Neural cell (in vitro differentiated cells): ENCODE results near the gene GALNT14. TPM values are rescaled to one million over a fixed set of nuclear protein-coding genes. Genes with fewer than 3 reads are reported as not detected.

ENCODE experiments used
- H2AFZ ChIP-seq: fragments of 200-600, 300-800 bp; sonication (generic), shearing (Covaris generic); 2 replicates; pipeline ENCODE4 v1.6.0; 2014; ENCODE audit warnings: low read depth, mild to moderate bottlenecking, antibody characterized with exemption, low read length, moderate library complexity
- H3F3A ChIP-seq: fragments of 200-600 bp; shearing (Covaris generic); 2 replicates; pipeline ENCODE4 v1.6.1; 2016; ENCODE audit warnings: mild to moderate bottlenecking, moderate library complexity, mixed read lengths, antibody characterized with exemption, low read length; ENCODE audit not compliant: insufficient read depth, poor library complexity, severe bottlenecking
- H3K27ac ChIP-seq: fragments of 200-600, 300-800 bp; sonication (generic), shearing (Covaris generic); 2 replicates; pipeline ENCODE4 v1.5.1; 2014; ENCODE audit warnings: mild to moderate bottlenecking, low read length, moderate library complexity
- H3K27me3 ChIP-seq: fragments of 300-800, 200-600 bp; sonication (generic), shearing (Covaris generic); 2 replicates; pipeline ENCODE4 v1.6.0; 2014; ENCODE audit warnings: mild to moderate bottlenecking, low read depth, low read length, moderate library complexity; ENCODE audit not compliant: insufficient read depth
- H3K36me3 ChIP-seq: fragments of 300-800, 200-600 bp; sonication (generic), shearing (Covaris generic); 2 replicates; pipeline ENCODE4 v1.5.1; 2014; ENCODE audit warnings: mild to moderate bottlenecking, antibody characterized with exemption, low read length, moderate library complexity; ENCODE audit not compliant: insufficient read depth
- H3K4me2 ChIP-seq: fragments of 300-800, 200-600 bp; sonication (generic), shearing (Covaris generic); 2 replicates; pipeline ENCODE4 v1.6.0; 2014; ENCODE audit warnings: mild to moderate bottlenecking, low read length
- H3K4me3 ChIP-seq: fragments of 300-800, 200-600 bp; sonication (generic), shearing (Covaris generic); 2 replicates; pipeline ENCODE4 v1.5.1; 2014; ENCODE audit warnings: mild to moderate bottlenecking, low read length, moderate library complexity
- H3K79me2 ChIP-seq: fragments of 200-600 bp; shearing (Covaris generic); replicated peaks from 2 replicates; pipeline ENCODE4 v1.6.0; 2014; ENCODE audit warnings: mild to moderate bottlenecking, low read length, moderate library complexity; ENCODE audit not compliant: insufficient read depth
- H3K9ac ChIP-seq: fragments of 300-800, 200-600 bp; sonication (generic), shearing (Covaris generic); 2 replicates; pipeline ENCODE4 v1.6.1; 2016; ENCODE audit warnings: mild to moderate bottlenecking, low read length, mixed read lengths
- H3K9me2 ChIP-seq: fragments of 200-600 bp; shearing (Covaris generic); 2 replicates; pipeline ENCODE4 v1.6.1; 2016; ENCODE audit warnings: mild to moderate bottlenecking, low read length, mixed read lengths; ENCODE audit not compliant: insufficient read depth
- H3K9me3 ChIP-seq: fragments of 200-600, 300-800 bp; sonication (generic), shearing (Covaris generic); 2 replicates; pipeline ENCODE4 v1.6.1; 2016; ENCODE audit warnings: mild to moderate bottlenecking, mixed run types, low read length, moderate library complexity, mixed read lengths
- H4K20me1 ChIP-seq: fragments of 200-600 bp; shearing (Covaris generic); 2 replicates; pipeline ENCODE4 v1.6.1; 2016; ENCODE audit warnings: mild to moderate bottlenecking, mixed run types; ENCODE audit not compliant: insufficient read depth
- CTCF ChIP-seq: fragments of 450-650 bp; IDR thresholded peaks from 2 replicates; pipeline ENCODE4 v1.5.1; 2014; ENCODE audit warnings: antibody characterized with exemption, mild to moderate bottlenecking, moderate library complexity; ENCODE audit not compliant: poor library complexity, severe bottlenecking
- EP300 ChIP-seq: fragments of 450-650 bp; conservative IDR thresholded peaks from 2 replicates; pipeline ENCODE4 v1.6.1; 2014; ENCODE audit warnings: antibody characterized with exemption, mild to moderate bottlenecking, moderate library complexity; ENCODE audit not compliant: poor library complexity, severe bottlenecking
- EZH2 ChIP-seq: fragments of 200-600, 300-800 bp; shearing (Covaris generic), sonication (generic); IDR thresholded peaks from 2 replicates; pipeline ENCODE4 v1.6.1; 2014; ENCODE audit warnings: antibody characterized with exemption, low read length, borderline replicate concordance, mild to moderate bottlenecking; ENCODE audit not compliant: insufficient read depth, poor library complexity, severe bottlenecking
- MXI1 ChIP-seq: fragments of 450-650 bp; conservative IDR thresholded peaks from 2 replicates; pipeline ENCODE4 v1.6.1; 2014; ENCODE audit warnings: antibody characterized with exemption, mild to moderate bottlenecking; ENCODE audit not compliant: poor library complexity, severe bottlenecking
- POLR2AphosphoS5 ChIP-seq: IDR thresholded peaks from 2 replicates; pipeline ENCODE4 v1.6.1; 2012
- RAD21 ChIP-seq: fragments of 450-650 bp; conservative IDR thresholded peaks from 2 replicates; pipeline ENCODE4 v1.6.1; 2014; ENCODE audit warnings: antibody characterized with exemption, mild to moderate bottlenecking, moderate library complexity
- REST ChIP-seq: IDR thresholded peaks from 2 replicates; pipeline ENCODE4 v1.6.1; 2012; ENCODE audit warnings: borderline replicate concordance
- SMC3 ChIP-seq: fragments of 450-650 bp; conservative IDR thresholded peaks from 2 replicates; pipeline ENCODE4 v1.6.1; 2014; ENCODE audit warnings: antibody characterized with exemption, mild to moderate bottlenecking, moderate library complexity; ENCODE audit not compliant: poor library complexity
- TAF1 ChIP-seq: IDR thresholded peaks from 2 replicates; pipeline ENCODE4 v1.6.1; 2012; ENCODE audit warnings: low read depth
- polyA plus RNA-seq: library from polyadenylated mRNA; depleted of rRNA; stranded (reverse); fragments of >200 nt; gene quantifications from 2 replicates; pipeline ENCODE4 v1.2.3, GENCODE V29; 2014

Gene GALNT14
- polyA plus RNA-seq, 1 donor from 2014 or later: 15.9 TPM

GRCh38 chr2:30866974-30867373 lies 271.3 kb downstream of the GALNT14 start:
- H3F3A ChIP-seq: no peaks in the 10 kb centered on the region
- no peak for TF ChIP-seq MXI1
- TF ChIP-seq RAD21: no peak
- no peak for TF ChIP-seq POLR2AphosphoS5
- no peak for TF ChIP-seq SMC3
- no peak for TF ChIP-seq EP300
- TF ChIP-seq CTCF: no peak
- no peak for TF ChIP-seq REST
- no peak for TF ChIP-seq TAF1
- no peak for TF ChIP-seq EZH2
- H3K27ac ChIP-seq: no peak overlapping the region

GRCh38 chr2:30865892-30866681 lies 272.2 kb downstream of the GALNT14 start:
- Histone ChIP-seq H3K27ac (no peak overlapping the region), H3K4me2 (no peak overlapping the region), H3K9me2 (no peaks in the 10 kb centered on the region), H3K79me2 (no peaks in the 10 kb centered on the region), H3K27me3 (no peaks in the 10 kb centered on the region), H2AFZ (no peak overlapping the region), H4K20me1 (no peaks in the 10 kb centered on the region), H3F3A (no peaks in the 10 kb centered on the region), H3K36me3 (no peaks in the 10 kb centered on the region), H3K9me3 (no peaks in the 10 kb centered on the region), H3K9ac (no peak overlapping the region), H3K4me3 (no peak overlapping the region)
- TF ChIP-seq REST (no peak), TAF1 (no peak), EP300 (no peak), EZH2 (no peak), MXI1 (no peak), RAD21 (no peak), POLR2AphosphoS5 (no peak), CTCF (no peak), SMC3 (no peak)

More at GRCh38 chr2:30866974-30867373, 271.3 kb downstream of the GALNT14 start:
- Histone ChIP-seq H3K4me2 (no peak overlapping the region), H2AFZ (no peak overlapping the region), H3K9me2 (no peaks in the 10 kb centered on the region), H3K4me3 (no peak overlapping the region), H3K36me3 (no peaks in the 10 kb centered on the region), H3K9me3 (no peaks in the 10 kb centered on the region), H4K20me1 (no peaks in the 10 kb centered on the region), H3K79me2 (no peaks in the 10 kb centered on the region), H3K27me3 (peaks cover 4% of the 10 kb centered on the region), H3K9ac (no peak overlapping the region)
